HG02588 (cell line): ENCODE results near the gene ARPIN.
A peak's percentile ranks its signal among the peaks of the same experiment; 100 is the strongest.
"Not testable (repeated sequence)": the region's sequence is repeated elsewhere in the genome, so short reads cannot be mapped to it uniquely, and the experiment has no call there.

Experiments
- ATAC-seq: cut with Tn5 transposase; IDR thresholded peaks from one replicate; pipeline ENCODE4 v1.9.1; 2021; ENCODE audit warnings: mild to moderate bottlenecking, moderate library complexity; ENCODE audit not compliant: unreplicated experiment

Gene ARPIN

GRCh38 chr15:89878323-89878722, 34.4 kb downstream of the ARPIN start:
- ATAC-seq: no peak

- no peak for ATAC-seq
Measured at GRCh38 chr15:89877083-89877425, 35.7 kb downstream of the ARPIN start.

GRCh38 chr15:89876396-89877082, 36.2 kb downstream of the ARPIN start:
- no peak for ATAC-seq

- no peak for ATAC-seq
Measured at GRCh38 chr15:89875741-89876140, 37.0 kb downstream of the ARPIN start.

- peak; percentile 65 for ATAC-seq
Measured at GRCh38 chr15:89874926-89875564, 37.7 kb downstream of the ARPIN start.

GRCh38 chr15:89870688-89871288, 42.0 kb downstream of the ARPIN start:
- no peak for ATAC-seq

- no peak for ATAC-seq
Measured at GRCh38 chr15:89870006-89870405, 42.7 kb downstream of the ARPIN start.

GRCh38 chr15:89869490-89869889, 43.3 kb downstream of the ARPIN start:
- ATAC-seq: not testable (repeated sequence)

GRCh38 chr15:89864958-89865739, 47.6 kb downstream of the ARPIN start:
- no peak for ATAC-seq

- no peak for ATAC-seq
Measured at GRCh38 chr15:89863918-89864317, 48.8 kb downstream of the ARPIN start.

GRCh38 chr15:89860891-89861290, 51.9 kb downstream of the ARPIN start:
- no peak for ATAC-seq

- ATAC-seq: no peak
Measured at GRCh38 chr15:89860431-89860830, 52.3 kb downstream of the ARPIN start.

GRCh38 chr15:89858661-89859458, 53.9 kb downstream of the ARPIN start:
- no peak for ATAC-seq

- ATAC-seq: no peak
Measured at GRCh38 chr15:89857673-89858072, 55.1 kb downstream of the ARPIN start.

GRCh38 chr15:89855948-89856347, 56.8 kb downstream of the ARPIN start:
- ATAC-seq: no peak

- not testable (repeated sequence) for ATAC-seq
Measured at GRCh38 chr15:89854863-89855262, 57.9 kb downstream of the ARPIN start.

- ATAC-seq: no peak
Measured at GRCh38 chr15:89852342-89852995, 60.3 kb downstream of the ARPIN start.

GRCh38 chr15:89851673-89852341, 60.9 kb downstream of the ARPIN start:
- ATAC-seq: no peak

- no peak for ATAC-seq
Measured at GRCh38 chr15:89848970-89849292, 63.8 kb downstream of the ARPIN start.

GRCh38 chr15:89847101-89847500, 65.7 kb downstream of the ARPIN start:
- ATAC-seq: no peak
